ENCODE measurements around the gene NMUR2.

NMUR2 gene, protein sequence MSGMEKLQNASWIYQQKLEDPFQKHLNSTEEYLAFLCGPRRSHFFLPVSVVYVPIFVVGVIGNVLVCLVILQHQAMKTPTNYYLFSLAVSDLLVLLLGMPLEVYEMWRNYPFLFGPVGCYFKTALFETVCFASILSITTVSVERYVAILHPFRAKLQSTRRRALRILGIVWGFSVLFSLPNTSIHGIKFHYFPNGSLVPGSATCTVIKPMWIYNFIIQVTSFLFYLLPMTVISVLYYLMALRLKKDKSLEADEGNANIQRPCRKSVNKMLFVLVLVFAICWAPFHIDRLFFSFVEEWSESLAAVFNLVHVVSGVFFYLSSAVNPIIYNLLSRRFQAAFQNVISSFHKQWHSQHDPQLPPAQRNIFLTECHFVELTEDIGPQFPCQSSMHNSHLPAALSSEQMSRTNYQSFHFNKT

GRCh38 chr5:152405145-152405544, at the start of gene NMUR2:
NMUR2 (minus strand) TSS chr5:152405279; CDS start chr5:152405113, 166 bp downstream.
- no peak for DNase-seq

DNA sequence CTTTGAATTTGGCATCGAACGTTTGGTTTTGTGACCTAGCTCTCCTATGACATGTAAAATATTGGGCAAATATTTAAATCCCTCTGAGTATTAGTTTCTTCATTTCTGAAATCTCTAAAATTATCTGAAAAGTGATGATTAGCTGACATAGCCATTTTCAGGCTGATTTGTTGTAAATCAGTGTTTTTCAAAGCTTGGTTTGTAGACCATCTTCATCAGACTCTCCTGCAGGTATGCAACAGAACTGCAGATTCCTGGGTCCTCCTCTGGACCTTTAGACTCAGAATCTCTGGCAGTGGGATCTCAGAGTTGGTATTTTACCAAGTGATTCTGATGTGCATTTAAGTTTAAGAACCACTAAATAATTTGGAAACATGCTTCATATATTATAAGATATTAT, 38.9 kb upstream of the NMUR2 start:
- DNase-seq = no peak

DNA sequence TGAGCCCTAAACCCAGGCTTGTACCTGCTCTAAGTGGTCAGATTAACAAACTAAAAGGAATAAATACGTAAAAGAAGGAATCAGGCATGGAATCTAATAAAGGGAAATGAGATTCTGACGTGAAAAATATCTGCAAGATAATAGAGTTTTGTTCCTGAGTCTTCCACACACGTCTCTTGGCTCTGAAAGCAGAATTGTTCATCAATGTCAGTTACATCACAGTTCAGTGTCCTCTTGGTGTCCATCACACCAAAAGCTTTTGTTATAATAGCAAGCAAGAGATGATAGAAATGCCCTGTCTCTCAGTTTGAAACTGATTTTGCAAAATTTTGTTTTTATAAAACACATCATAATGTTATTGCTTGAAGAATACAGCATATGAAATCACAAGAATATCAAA, 34.7 kb upstream of the NMUR2 start:
- no peak for DNase-seq

DNA sequence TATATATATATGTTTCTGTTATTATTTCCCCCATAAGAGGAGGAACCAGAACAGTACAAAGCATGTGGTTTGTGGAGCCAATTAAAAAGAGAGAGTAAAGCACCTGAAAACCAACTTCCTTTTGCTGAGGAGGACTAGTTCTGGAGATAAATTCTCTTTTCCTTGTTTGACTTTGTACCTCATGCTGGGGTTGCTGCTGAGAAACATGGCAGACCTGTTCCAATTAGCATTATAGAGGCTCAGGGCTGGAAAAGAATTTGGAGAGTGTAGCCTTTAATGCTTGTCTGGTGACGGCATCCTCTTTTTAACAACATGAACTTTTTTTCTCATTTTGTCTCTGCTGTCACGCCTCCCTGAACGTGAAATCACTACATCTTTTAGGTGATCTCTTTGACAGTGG, 32.8 kb upstream of the NMUR2 start:
- no peak for DNase-seq

- no peak for DNase-seq
These were observed 22.6 kb upstream of the NMUR2 start for GRCh38 chr5:152427721-152428120.

- DNase-seq = no peak
These were observed 20.0 kb upstream of the NMUR2 start for GRCh38 chr5:152425083-152425482.

DNA sequence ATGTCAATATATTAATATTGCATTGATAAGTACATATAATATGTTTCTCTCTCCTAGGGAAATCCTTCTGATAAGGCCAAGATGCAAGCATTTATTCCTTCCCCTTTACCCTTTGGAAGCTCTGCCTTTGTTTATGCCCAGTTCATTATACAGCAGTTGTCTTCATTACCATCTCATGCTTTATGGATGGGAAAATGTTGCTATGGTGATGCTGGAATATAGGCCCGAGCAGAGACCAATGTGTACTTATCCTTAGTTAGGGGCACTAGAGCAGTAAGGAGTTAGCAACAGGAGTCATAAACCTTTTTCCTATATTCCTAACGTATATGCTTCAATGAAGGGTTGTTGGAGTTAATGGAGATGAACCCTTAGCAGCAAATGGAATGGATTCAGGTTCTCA, 19.4 kb upstream of the NMUR2 start:
- DNase-seq = no peak

DNA sequence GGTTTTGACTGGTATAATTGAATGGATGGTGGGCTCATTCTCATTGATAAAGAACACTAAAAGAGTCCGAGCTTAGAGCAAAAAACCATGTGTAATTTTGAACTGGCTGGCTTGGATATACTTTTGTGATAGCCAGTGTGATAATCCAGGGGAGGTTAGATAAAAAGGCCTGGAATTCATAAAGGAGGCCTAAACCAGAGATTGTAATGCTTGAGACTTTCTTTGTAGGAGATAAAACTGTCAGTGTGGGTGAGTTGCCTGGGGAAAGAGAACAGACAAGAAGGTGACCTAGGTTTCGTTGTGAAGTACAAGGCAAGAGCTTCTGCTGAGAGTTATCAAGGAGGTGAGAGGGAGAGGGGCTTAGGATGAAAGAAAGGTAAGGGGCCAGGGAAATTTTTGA, 17.0 kb upstream of the NMUR2 start:
- no peak for DNase-seq

DNA sequence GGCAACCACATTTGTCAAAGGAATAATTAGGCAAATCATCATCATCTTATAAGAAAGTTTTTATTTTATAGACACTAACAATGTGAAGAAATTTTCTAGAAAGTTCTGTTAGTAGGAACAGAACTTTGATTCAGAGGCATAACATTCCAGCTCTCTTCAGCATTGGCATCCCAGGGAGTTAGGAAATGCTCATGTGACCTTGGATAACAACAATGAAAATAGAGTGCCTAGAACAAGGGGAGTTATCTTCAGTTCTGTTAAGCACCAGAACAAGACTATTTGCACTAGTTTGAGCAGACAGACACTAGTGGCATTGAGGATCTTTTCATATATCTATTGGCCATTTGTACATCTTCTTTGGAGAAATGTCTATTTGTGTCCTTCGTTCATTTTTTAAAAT, 7.0 kb upstream of the NMUR2 start:
- DNase-seq = no peak

- DNase-seq = no peak
These were observed 1.0 kb upstream of the NMUR2 start for GRCh38 chr5:152406082-152406481.

- no peak for DNase-seq
These were observed 585 bp downstream of the NMUR2 start for GRCh38 chr5:152404494-152404893.

DNA sequence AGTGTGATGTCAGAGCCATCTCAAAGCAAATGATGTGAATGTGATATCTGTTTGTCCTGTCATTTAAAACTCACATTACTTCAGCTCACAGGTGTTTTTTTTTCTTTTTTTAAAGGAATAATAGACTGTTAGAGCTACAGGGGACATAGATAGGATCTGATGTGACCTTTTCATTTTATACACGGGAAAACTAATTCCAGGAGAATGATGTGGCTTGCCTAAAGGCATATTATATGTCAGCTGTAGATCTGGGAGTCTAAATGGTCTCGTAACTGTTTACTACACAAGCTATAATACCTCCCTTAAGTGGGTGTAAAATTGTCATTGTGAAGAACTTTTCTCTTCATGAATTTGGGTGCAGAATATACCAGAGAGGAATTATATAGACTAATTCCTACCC, 2.0 kb downstream of the NMUR2 start:
- no peak for DNase-seq

DNA sequence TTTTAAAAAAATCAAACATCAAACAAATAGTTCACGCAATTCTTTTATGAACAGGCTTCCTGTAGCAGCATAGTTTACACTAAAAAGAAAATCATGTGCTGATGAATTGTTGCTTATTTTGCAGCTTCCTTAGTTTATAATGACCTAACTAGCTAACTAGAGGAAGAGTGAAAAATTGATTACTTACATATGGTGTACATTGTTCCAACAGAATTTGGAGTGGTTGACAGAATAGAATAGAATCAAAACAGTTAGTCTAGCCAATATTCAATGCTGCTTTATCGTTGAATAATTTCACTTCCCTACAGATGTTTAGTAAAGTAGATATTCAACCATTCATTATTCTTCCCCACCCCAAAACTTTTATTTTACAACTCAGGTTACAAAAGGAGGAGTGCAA, 4.2 kb downstream of the NMUR2 start:
- DNase-seq = no peak

DNA sequence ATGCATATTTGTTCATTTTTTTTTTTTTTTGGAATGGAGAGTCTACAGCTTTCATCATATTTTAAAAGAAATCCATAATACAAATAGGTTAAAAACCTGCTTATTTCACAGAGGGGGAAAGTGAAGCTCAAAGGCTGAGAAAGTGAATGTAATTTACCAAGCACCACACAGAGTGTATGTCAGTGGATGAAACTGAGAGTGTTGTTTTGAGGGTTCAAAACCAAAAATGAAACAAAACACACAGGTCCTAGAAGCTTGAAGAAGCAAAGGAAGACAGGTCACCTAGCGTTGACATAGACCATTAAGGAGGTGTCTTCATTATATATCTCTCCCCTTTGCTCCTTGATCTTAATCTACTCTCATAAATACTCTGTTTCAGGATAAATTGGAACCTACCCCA, 7.5 kb downstream of the NMUR2 start:
- DNase-seq = no peak

- no peak for DNase-seq
These were observed 11.6 kb downstream of the NMUR2 start for GRCh38 chr5:152393441-152393840.

GRCh38 chr5:152389208-152389849, 15.8 kb downstream of the NMUR2 start:
- DNase-seq = no peak

- DNase-seq = no peak
These were observed 16.5 kb downstream of the NMUR2 start for GRCh38 chr5:152388610-152389009.

DNA sequence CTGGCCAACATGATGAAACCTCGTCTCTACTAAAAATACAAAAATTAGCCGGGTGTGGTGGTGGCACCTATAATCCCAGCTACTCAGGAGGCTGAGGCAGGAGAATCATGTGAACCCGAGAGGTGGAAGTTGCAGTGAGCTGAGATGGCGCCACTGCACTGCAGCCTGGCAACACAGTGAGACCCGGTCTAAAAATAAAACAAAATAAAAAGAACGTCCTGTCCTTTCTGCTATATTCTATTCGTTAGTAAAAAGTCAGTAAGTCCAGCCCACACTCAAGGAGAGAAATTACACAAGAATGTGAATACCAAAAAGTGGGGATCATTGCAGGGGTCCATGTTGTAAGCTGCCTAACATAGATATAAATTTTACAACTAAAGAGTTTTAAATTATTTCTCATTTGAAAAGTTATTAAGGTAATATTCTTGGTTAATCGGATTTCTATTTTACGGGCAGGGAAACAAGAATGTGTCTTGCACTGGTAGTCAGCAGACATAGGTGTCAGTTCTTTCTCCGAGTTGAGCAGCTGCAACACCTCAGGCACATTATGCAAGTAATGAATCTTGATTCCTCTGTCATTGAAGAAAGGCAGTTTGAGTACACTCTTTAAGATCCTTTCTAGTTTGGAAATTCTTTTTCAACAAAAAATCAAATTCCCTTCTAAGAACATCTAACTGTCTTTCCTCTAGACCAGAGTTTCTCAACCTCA, 24.5 kb downstream of the NMUR2 start:
- no peak for DNase-seq

GRCh38 chr5:152379331-152379730, 25.7 kb downstream of the NMUR2 start:
- DNase-seq = no peak

DNA sequence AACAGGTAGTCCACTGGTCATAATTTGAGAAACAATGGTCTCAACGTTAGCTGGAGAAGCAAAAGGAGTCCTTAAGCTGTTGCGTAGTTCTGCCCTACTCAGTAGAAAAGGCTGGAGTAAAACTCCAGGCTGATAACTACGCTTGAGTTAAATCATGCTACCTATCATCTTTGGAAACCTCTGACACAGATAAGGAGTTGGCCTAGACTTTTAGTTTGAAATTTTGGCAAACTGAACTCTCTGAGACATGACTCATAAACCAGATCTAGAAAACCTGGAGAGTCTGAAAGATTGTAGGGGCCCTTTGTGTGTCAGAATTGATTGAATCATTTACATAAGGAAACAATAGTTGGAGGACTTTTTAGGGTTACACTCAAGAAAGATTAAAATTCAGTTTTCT, 26.3 kb downstream of the NMUR2 start:
- peak; percentile 26 for DNase-seq

DNA sequence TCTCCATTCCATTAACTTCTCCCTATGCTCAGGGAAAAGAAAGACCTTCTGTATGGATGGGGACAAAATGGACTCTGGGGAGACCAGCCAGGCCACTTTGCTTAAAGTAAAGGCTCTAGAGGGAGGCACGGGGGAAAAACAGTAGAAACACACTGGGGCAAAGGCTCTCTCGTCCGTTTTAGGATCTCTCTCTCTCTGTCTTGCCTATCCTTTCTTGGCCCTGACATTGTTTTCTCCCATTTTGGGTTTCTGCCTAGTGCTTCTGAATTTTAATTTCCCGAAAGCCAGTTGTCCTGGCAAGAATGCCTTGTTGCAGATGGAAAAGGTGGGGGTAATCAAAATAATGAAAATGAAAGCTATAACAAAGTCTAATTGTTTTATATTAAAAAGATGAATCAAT, 28.2 kb downstream of the NMUR2 start:
- DNase-seq = no peak

- DNase-seq = no peak
These were observed 30.3 kb downstream of the NMUR2 start for GRCh38 chr5:152374711-152375275.

DNA sequence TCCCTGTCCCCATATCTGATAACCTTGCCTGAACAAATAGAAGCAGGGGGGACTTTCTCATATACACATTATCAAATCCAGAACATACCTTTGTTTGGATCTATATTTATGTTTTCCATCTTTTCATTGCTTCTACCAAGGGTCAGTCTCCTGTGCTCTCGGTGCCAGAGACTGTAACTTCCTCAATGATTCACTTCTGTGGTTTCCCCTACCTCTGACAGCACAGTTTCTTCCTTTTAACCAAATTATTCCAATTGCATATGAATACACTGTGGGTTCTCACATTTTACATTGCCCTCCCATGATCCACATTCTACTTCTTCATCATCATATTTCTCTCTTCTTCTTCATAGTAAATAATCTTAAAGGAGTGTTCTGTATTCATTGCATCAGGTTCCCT, 32.2 kb downstream of the NMUR2 start:
- no peak for DNase-seq

DNA sequence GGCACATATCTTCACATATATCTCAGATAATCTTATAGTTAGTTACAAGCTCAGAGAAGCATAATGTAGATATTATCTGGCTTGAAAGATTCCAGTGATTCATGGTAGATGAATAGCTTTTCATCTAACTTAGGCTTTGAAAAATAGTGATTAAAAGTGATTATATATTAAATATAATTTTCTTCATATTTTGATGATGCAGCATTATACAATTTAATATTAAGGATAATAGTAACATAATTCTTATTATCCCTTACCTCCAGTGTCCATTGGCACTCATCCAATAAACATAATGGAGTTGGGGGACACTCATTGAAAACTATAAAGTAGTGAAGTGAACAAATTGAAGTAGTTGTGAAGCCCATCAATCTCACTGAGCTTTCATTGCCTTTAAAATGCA, 35.8 kb downstream of the NMUR2 start:
- no peak for DNase-seq
